GM18505 (cell line): ENCODE measurements around the gene SMAD9.
A peak's percentile ranks its signal among the peaks of the same experiment; 100 is the strongest.

ENCODE experiments used
- ATAC-seq: cut with Tn5 transposase; IDR thresholded peaks from one replicate; pipeline ENCODE4 v1.9.1; 2021; ENCODE audit not compliant: unreplicated experiment
- POLR2A ChIP-seq: IDR thresholded peaks from 4 replicates; pipeline ENCODE4 v1.6.1; 2011; ENCODE audit warnings: borderline replicate concordance; ENCODE audit not compliant: insufficient read depth, insufficient read length; ENCODE audit errors: extremely low read depth

The SMAD9 gene

GRCh38 chr13:36919833-36920615 is at the start of gene SMAD9:
SMAD9 (minus strand) TSS chr13:36920238; CDS start chr13:36879689, 40,549 bp downstream.
- no peak for TF ChIP-seq POLR2A
- ATAC-seq, result peak; percentile 71

GRCh38 chr13:36966404-36966803 is 46.4 kb upstream of the SMAD9 start:
- TF ChIP-seq POLR2A, result no peak
- ATAC-seq, result no peak

GRCh38 chr13:36965767-36966166 is 45.7 kb upstream of the SMAD9 start:
- ATAC-seq, result no peak

GRCh38 chr13:36959456-36960116 is 39.5 kb upstream of the SMAD9 start:
- no peak for TF ChIP-seq POLR2A
- ATAC-seq, result no peak

More at GRCh38 chr13:36965767-36966166, 45.7 kb upstream of the SMAD9 start:
- TF ChIP-seq POLR2A, result no peak

GRCh38 chr13:36954542-36954941 is 34.5 kb upstream of the SMAD9 start:
- TF ChIP-seq POLR2A, result no peak
- no peak for ATAC-seq

- no peak for ATAC-seq
- TF ChIP-seq POLR2A, result no peak
Measured at GRCh38 chr13:36950920-36951319, 30.9 kb upstream of the SMAD9 start.

GRCh38 chr13:36950330-36950729 is 30.3 kb upstream of the SMAD9 start:
- no peak for TF ChIP-seq POLR2A
- ATAC-seq, result no peak

GRCh38 chr13:36945078-36945477 is 25.0 kb upstream of the SMAD9 start:
- no peak for TF ChIP-seq POLR2A
- ATAC-seq, result no peak

GRCh38 chr13:36925603-36926002 is 5.6 kb upstream of the SMAD9 start:
- no peak for TF ChIP-seq POLR2A
- no peak for ATAC-seq

GRCh38 chr13:36924001-36924400 is 4.0 kb upstream of the SMAD9 start:
- no peak for ATAC-seq
- no peak for TF ChIP-seq POLR2A

- ATAC-seq, result no peak
- TF ChIP-seq POLR2A, result no peak
Measured at GRCh38 chr13:36921631-36922301, 1.7 kb upstream of the SMAD9 start.

GRCh38 chr13:36920616-36921185 is 663 bp upstream of the SMAD9 start:
- ATAC-seq, result no peak
- TF ChIP-seq POLR2A, result no peak

- ATAC-seq, result peak; percentile 16
- TF ChIP-seq POLR2A, result no peak
Measured at GRCh38 chr13:36919171-36919832, 736 bp downstream of the SMAD9 start.
